Activated naive CD4-positive, alpha-beta T cell treated with anti-CD3 and anti-CD28 coated beads for 36 hours (primary cell): ENCODE results near the gene PACSIN2. TPM values are rescaled to one million over a fixed set of nuclear protein-coding genes. Genes with fewer than 3 reads are reported as not detected.
A peak's percentile ranks its signal among the peaks of the same experiment; 100 is the strongest.

Experiments
- CTCF ChIA-PET: fragments of 350-600 bp; sonication (Branson Sonifier 250); formaldehyde crosslinking; loops from one replicate; lab custom pipeline; 2021; ENCODE audit warnings: antibody characterized with exemption; lab: Charles Lee
- DNase-seq: peaks from one replicate; pipeline ENCODE4 v3.0.0-alpha.2; 2020
- H3K27ac Mint-ChIP-seq: one replicate; pipeline ENCODE4 v1.8.0; 2021; ENCODE audit warnings: mild to moderate bottlenecking, mixed read lengths
- H3K27me3 Mint-ChIP-seq: one replicate; pipeline ENCODE4 v1.8.0; 2021; ENCODE audit warnings: low read depth, mixed read lengths
- H3K36me3 Mint-ChIP-seq: one replicate; pipeline ENCODE4 v1.8.0; 2021; ENCODE audit warnings: low read depth, mixed read lengths
- H3K4me1 Mint-ChIP-seq: one replicate; pipeline ENCODE4 v1.8.0; 2021; ENCODE audit warnings: low read depth, mixed read lengths
- H3K4me3 Mint-ChIP-seq: one replicate; pipeline ENCODE4 v1.8.0; 2021; ENCODE audit warnings: mild to moderate bottlenecking, moderate library complexity, mixed read lengths
- H3K9me3 Mint-ChIP-seq: one replicate; pipeline ENCODE4 v1.8.0; 2021; ENCODE audit warnings: mixed read lengths
- intact Hi-C: fragments of 100-400 bp; cut with micrococcal nuclease; formaldehyde crosslinking; loops from one replicate; pipeline ENCODE4 v1.15.1; 2023
- total RNA-seq, 2 experiments: library from RNA; stranded (reverse); gene quantifications; one replicate each; pipeline ENCODE4 v1.2.3, GENCODE V29; 2021

The PACSIN2 gene
- total RNA-seq, 2 experiments from 2014 or later, result 31.2 to 32.9 TPM

DNA sequence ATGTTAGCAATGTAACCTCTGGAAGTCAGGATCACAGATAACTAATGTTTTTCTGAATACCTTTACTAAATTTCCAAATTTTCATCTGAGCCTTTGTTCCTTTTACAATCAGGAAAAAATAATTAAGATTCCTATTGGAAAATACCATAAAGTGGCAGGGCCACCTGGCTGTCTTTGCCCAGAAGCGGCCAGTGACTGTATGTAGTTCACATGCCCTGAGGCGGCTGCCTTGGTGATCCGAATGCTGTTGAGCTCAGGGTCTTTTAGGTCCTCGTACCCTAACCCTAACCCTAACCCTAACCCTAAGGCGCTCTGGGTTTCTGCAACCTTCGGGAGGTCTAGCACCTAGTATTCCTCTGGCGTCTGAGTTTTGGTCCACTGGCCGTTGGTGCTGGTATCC is 149.4 kb downstream of the PACSIN2 start:
- CTCF ChIA-PET, result interaction anchor here (0.7 kb wide), 1 partner anchor 165 kb away, joined by 5 read pairs; no protein-coding TSS in a partner anchor
- peaks cover 20% of the 10 kb centered on the region for H3K4me1 Mint-ChIP-seq
- H3K9me3 Mint-ChIP-seq, result peaks cover 20% of the 10 kb centered on the region
- H3K36me3 Mint-ChIP-seq, result peaks cover 7% of the 10 kb centered on the region
- intact Hi-C loops, result loop anchor here (10.0 kb wide), 1 partner anchor 99 kb away; no protein-coding TSS in a partner anchor
- DNase-seq, result no peak
- H3K27ac Mint-ChIP-seq, result no peak overlapping the region
- H3K27me3 Mint-ChIP-seq, result no peaks in the 10 kb centered on the region
- no peak overlapping the region for H3K4me3 Mint-ChIP-seq

DNA sequence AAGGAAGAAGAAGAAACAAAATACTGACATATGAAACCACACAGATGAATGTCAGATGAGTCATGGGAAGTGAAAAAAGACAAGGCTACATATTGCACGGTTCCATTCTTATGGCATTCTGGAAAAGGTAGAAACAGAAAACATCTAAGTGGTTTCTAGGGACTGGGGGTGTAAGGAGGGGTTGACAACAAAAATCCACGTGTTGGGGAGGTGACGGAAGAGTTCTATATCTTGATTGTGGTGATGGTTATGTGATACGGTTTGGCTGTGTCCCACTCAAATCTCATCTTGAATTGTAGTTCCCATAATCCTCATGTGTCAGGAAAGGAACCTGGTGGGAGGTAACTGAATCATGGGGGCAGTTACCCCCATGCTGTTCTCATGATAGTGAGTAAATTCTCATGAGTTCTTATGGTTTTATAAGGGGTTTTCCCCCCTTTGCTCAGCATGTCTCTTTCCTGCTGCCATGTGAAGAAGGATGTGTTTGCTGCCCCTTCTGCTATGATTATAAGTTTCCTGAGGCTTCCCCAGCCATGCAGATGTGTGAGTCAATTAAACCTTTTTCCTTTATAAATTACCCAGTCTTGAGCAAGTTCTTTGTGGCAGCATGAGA is 151.5 kb downstream of the PACSIN2 start:
- Mint-ChIP-seq H3K27me3 (no peaks in the 10 kb centered on the region), H3K27ac (peak overlapping the region; percentile 27), H3K36me3 (peaks cover 7% of the 10 kb centered on the region), H3K4me1 (peaks cover 20% of the 10 kb centered on the region), H3K9me3 (peaks cover 20% of the 10 kb centered on the region), H3K4me3 (no peak overlapping the region)
- intact Hi-C loops, result loop anchor here (1.0 to 10.0 kb wide), 3 partner anchors 32 to 249 kb away; partner anchors contain the start of gene POLDIP3
- CTCF ChIA-PET, result interaction anchor here (0.8 kb wide), 1 partner anchor 170 kb away, joined by 3 read pairs; no protein-coding TSS in a partner anchor
- DNase-seq, result peak; percentile 52

DNA sequence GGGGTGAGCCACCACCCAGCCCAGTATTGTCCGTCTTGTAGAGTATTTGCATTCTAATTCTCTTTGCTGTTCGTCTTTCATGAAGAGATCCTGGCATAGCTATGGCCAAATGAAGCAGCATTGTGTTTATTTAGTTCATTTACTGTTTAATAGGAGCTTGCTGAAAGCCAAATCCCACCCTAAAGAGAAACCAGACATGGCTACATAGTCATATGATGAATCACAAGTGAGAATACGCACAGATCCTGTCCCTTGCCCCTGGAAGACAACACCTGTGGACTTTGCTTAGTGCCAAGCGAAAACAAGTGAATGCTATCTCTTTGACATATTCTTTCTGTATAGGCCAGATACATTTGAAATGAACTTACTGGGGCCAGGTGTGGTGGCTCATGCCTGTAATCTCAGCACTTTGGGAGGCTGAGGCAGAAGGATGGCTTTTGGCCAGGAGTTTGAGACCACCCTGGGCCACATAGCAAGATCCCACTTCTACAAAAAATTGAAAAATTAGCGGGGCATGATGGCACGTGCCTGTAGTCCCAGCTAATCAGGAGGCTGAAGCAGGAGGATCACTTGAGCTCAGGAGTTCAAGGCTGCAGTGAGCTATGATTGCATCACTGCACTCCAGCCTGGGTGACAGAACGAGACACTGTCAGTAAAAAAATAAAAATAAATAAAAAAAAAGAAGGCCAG is 152.8 kb downstream of the PACSIN2 start:
- Mint-ChIP-seq H3K4me1 (peaks cover 18% of the 10 kb centered on the region), H3K27ac (no peak overlapping the region), H3K4me3 (no peak overlapping the region), H3K27me3 (no peaks in the 10 kb centered on the region), H3K36me3 (peaks cover 7% of the 10 kb centered on the region), H3K9me3 (peaks cover 20% of the 10 kb centered on the region)
- intact Hi-C loops, result loop anchor here (2.0 to 10.0 kb wide), 2 partner anchors 103 to 247 kb away; partner anchors contain the start of gene POLDIP3
- no peak for DNase-seq
- CTCF ChIA-PET, result no interaction called here

DNA sequence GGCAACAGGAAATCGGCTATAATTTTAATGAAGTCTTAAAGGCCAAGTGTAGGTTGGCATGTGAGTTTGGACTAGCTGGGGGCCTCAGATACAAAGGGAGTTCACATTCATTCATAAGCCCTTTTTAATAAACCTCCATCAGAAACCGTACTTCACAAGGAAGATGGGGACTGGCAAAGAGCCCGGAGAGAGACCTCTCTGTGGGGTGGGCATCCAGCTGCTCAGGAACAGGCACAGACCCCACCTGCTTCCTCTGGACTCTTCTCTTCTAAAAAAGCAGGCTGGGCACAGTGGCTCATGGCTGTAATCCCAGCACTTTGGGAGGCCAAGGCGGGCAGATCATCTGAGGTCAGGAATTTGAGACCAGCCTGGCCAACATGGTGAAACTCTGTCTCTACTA is 154.0 kb downstream of the PACSIN2 start:
- Mint-ChIP-seq H3K27ac (no peak overlapping the region), H3K4me1 (peaks cover 19% of the 10 kb centered on the region), H3K4me3 (no peak overlapping the region), H3K27me3 (no peaks in the 10 kb centered on the region), H3K9me3 (peaks cover 20% of the 10 kb centered on the region), H3K36me3 (peaks cover 7% of the 10 kb centered on the region)
- intact Hi-C loops, result loop anchor here (10.0 kb wide), 1 partner anchor 104 kb away; no protein-coding TSS in a partner anchor
- CTCF ChIA-PET, result no interaction called here
- no peak for DNase-seq

- CTCF ChIA-PET, result interaction anchor here (3.0 kb wide), 1 partner anchor 9 kb away, joined by 9 read pairs; no protein-coding TSS in a partner anchor
- DNase-seq, result no peak
- Mint-ChIP-seq H3K4me3 (peak overlapping the region; percentile 32), H3K4me1 (peaks cover 9% of the 10 kb centered on the region), H3K9me3 (peaks cover 6% of the 10 kb centered on the region), H3K27me3 (no peaks in the 10 kb centered on the region), H3K36me3 (no peaks in the 10 kb centered on the region), H3K27ac (no peak overlapping the region)
- intact Hi-C loops, result loop anchor here (2.0 kb wide), 3 partner anchors 157 to 329 kb away; partner anchors contain the start of genes PACSIN2 and TTLL12
These were observed 157.0 kb downstream of the PACSIN2 start for GRCh38 chr22:42857845-42858481.

GRCh38 chr22:42856865-42857704 is 157.9 kb downstream of the PACSIN2 start, which contains the start of gene ARFGAP3:
Gene ARFGAP3, minus strand, starts transcription at chr22:42857273. Its CDS starts 91 bp downstream, at chr22:42857182.
- Mint-ChIP-seq H3K9me3 (peaks cover 4% of the 10 kb centered on the region), H3K4me3 (peak within 1 kb of the TSS; percentile 81), H3K27ac (peak within 1 kb of the TSS; percentile 66), H3K27me3 (no peaks in the 10 kb centered on the region), H3K36me3 (no peaks in the 10 kb centered on the region), H3K4me1 (peaks cover 6% of the 10 kb centered on the region)
- intact Hi-C loops, result loop anchor here (2.0 kb wide), 3 partner anchors 158 to 330 kb away; partner anchors contain the start of genes PACSIN2 and TTLL12
- DNase-seq, result peak; percentile 94
- CTCF ChIA-PET, result interaction anchor here (0.6 to 3.0 kb wide), 2 partner anchors 10 to 151 kb away, joined by 3 to 9 read pairs; no protein-coding TSS in a partner anchor

GRCh38 chr22:42856179-42856864 is 158.6 kb downstream of the PACSIN2 start:
- H3K27ac Mint-ChIP-seq, result peak overlapping the region; percentile 66

GRCh38 chr22:42855721-42856120 is 159.2 kb downstream of the PACSIN2 start:
- Mint-ChIP-seq H3K27ac (no peak overlapping the region), H3K36me3 (no peaks in the 10 kb centered on the region), H3K27me3 (no peaks in the 10 kb centered on the region), H3K4me3 (peak overlapping the region; percentile 81), H3K9me3 (no peaks in the 10 kb centered on the region), H3K4me1 (peaks cover 9% of the 10 kb centered on the region)
- DNase-seq, result no peak
- CTCF ChIA-PET, result interaction anchor here (0.7 to 0.8 kb wide), 3 partner anchors 12 to 256 kb away, joined by 3 to 4 read pairs (median 3); no protein-coding TSS in a partner anchor
- intact Hi-C loops, result loop anchor here (2.0 kb wide), 3 partner anchors 159 to 331 kb away; partner anchors contain the start of genes PACSIN2 and TTLL12

More at GRCh38 chr22:42856179-42856864, 158.6 kb downstream of the PACSIN2 start:
- Mint-ChIP-seq H3K36me3 (no peaks in the 10 kb centered on the region), H3K27me3 (no peaks in the 10 kb centered on the region), H3K4me3 (peak overlapping the region; percentile 81), H3K4me1 (peaks cover 7% of the 10 kb centered on the region), H3K9me3 (no peaks in the 10 kb centered on the region)
- peak; percentile 63 for DNase-seq
- intact Hi-C loops, result loop anchor here (2.0 kb wide), 3 partner anchors 158 to 330 kb away; partner anchors contain the start of genes PACSIN2 and TTLL12
- CTCF ChIA-PET, result interaction anchor here (0.7 to 3.0 kb wide), 4 partner anchors 11 to 255 kb away, joined by 3 to 9 read pairs (median 4); no protein-coding TSS in a partner anchor

DNA sequence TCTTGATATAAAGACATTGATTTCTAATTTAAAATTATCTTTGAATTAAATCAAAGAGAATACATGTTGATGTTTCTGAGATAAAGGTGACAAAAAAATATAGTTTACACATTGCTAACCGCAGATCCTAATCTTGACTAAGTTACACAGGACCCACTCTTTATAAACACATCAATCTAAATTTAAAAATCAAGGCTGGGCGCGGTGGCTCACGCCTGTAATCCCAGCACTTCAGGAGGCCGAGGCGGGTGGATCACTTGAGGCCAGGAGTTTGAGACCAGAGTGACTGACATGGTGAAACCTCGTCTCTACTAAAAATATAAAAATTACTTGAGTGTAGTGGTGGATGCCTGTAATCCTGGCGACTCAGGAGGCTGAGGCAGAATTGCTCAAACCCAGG is 159.7 kb downstream of the PACSIN2 start:
- no peak for DNase-seq
- Mint-ChIP-seq H3K9me3 (no peaks in the 10 kb centered on the region), H3K36me3 (no peaks in the 10 kb centered on the region), H3K4me1 (peaks cover 9% of the 10 kb centered on the region), H3K4me3 (peak overlapping the region; percentile 38), H3K27ac (no peak overlapping the region), H3K27me3 (no peaks in the 10 kb centered on the region)
- intact Hi-C loops, result no loop called here
- CTCF ChIA-PET, result interaction anchor here (0.7 kb wide), 2 partner anchors 12 to 197 kb away, joined by 3 to 4 read pairs; no protein-coding TSS in a partner anchor

DNA sequence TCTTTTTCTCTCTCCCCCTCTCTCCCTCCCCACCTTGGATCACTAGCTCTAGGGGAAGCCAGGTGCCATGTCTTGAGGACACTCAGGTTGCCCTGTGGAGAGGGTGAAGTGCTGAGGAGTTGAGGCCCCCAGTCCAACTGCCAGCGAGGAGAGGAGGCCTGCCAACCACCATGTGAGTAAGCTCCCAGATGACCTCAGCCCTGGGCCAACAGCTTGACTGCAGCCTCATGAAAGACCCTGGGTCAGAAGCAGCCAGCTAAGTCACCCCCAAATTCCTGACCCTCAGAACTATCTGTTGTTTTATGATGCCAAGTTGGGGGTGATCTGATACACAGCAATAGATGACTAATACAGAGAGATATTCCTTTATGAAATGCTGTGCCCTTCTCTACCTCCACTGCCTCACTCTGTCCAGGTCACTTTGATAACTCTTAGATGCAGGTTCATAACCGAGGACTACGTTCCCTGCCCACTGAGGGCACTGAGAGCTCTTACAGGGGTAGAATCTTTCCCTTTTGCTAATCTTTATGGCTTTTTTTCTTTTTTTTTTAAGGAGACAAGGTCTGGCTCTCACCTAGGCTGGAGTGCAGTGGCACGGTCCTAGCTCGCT is 165.9 kb downstream of the PACSIN2 start:
- Mint-ChIP-seq H3K27ac (no peak overlapping the region), H3K4me3 (no peak overlapping the region), H3K36me3 (peaks cover 13% of the 10 kb centered on the region), H3K4me1 (peaks cover 12% of the 10 kb centered on the region), H3K27me3 (no peaks in the 10 kb centered on the region), H3K9me3 (no peaks in the 10 kb centered on the region)
- intact Hi-C loops, result no loop called here
- no peak for DNase-seq
- CTCF ChIA-PET, result interaction anchor here (0.7 to 1.8 kb wide), 2 partner anchors 17 to 18 kb away, joined by 3 to 5 read pairs; no protein-coding TSS in a partner anchor
